ENCODE measurements around the gene HOXA6.

DNA sequence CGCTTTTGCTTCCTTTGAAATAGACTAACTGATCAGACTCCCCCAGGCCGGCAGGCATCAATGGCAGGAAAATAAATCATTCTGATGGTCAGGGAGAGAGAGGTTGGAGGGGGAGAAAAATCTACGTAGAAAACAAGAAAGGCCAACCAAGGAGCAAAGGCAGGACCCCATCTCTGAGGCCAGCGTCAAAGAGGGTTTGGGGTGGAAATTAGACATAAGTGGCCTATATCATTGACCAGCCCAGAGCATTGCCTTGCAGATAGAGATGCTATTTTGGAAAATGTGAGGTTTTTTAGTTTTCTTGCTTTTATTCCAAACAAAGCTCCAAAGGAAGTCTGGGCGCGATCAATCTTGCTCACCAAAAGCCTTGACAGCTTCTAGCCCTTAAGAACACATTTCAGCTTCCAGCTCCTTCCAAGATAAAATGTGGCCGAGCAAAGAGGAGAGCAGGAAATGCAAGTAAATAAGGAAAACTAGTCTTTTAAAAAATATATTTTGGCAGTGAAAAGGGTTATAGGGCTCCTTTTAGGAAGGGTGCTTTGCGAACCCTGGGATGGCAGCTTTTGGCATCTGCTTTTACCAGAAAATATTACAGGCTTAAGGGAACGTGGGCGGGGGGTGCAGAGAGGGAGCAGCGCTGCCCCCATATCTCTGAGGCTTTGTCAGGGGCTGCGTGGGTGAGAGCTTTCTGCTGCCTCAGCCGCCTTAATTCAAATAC is 43.1 kb downstream of the HOXA6 start:
- TF ChIP-seq CTCF (IDR thresholded peaks at IDR 0.05; ENCODE audit: low read length) (no peak), EZH2 (IDR thresholded peaks at IDR 0.05; ENCODE audit: borderline replicate concordance, low read length) (no peak)
